ENCODE measurements around the gene STK32B.
A peak's percentile ranks its signal among the peaks of the same experiment; 100 is the strongest.

Gene STK32B

DNA sequence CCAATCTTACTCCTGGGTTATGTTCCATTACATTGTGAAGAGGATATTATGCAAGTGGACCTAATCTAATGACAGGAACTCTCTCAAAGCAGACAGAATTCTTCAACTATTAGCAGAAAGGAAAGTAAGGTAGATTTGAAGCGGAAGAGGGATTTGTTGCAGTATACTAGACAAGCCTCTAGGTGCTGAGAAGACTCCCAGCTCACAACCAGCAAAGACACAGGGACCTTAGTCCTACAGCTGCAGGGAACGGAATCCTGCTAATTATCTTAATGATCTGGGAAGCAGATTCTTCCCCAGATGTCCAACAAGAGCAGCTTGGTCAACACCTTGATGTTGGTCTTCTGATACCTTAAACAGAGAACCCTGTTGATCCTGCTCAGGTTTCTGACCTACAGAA, 73.6 kb downstream of the STK32B start:
- DNase-seq (ENCODE audit: low read depth, low spot score), result no peak

DNA sequence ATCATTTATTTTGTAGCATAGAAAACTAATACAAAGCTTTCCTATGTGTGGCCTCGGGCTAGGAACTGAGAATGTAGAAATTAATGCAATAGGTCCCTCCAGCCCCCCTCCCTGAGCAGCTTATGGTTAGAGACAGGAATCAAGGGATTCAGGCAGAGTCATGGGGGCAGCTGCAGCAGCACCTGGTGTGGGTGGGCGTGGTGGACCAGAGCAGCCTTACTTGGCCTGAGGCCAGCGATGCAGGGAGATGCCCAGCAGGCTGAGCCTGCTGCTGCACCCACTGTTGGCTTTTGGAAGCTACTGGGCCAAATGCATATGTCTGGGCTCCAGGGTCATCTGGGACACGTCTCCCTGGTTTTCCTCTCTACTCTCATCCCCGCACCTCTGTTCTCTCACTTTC, 74.0 kb downstream of the STK32B start:
- no peak for DNase-seq (ENCODE audit: low read depth, low spot score)

DNA sequence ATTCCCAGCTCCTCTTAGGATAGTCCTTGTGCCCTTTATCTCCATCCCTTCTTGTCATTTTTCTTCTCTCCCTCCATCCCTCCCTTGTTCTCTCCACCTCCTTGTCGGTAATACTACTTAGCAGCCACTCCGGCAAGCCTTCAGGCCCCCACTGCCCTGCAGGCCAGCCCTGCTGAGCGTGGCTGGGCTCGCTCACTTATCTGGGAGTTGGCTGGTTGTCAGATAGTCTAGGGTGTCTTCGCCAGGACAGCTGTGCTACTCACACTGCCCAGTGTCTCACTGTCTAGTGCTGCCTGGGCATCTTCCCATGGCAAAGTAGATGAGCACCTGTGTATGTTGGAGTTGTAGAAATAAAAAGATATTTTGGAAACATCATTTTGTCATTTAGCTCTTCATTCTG, 75.0 kb downstream of the STK32B start:
- DNase-seq (ENCODE audit: low read depth, low spot score), result no peak

DNA sequence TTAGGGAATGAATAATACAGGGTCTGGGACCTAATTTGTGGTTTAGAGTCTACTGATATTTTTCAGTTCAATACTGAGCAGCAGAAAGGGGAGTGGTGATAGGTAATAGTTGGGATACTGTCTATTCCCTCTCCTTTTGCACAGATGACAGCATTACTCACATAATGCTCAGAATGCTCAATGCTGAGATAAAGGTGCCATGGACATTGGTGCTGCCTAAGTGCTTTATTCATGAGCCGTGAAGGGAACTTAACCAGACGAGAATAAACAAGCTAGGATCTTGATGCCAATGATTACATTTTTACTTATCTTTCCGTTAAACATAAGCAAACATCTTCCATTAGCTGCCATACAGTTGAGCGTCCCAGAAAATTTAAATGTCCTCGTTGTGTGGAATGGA, 75.6 kb downstream of the STK32B start:
- no peak for DNase-seq (ENCODE audit: low read depth, low spot score)

DNA sequence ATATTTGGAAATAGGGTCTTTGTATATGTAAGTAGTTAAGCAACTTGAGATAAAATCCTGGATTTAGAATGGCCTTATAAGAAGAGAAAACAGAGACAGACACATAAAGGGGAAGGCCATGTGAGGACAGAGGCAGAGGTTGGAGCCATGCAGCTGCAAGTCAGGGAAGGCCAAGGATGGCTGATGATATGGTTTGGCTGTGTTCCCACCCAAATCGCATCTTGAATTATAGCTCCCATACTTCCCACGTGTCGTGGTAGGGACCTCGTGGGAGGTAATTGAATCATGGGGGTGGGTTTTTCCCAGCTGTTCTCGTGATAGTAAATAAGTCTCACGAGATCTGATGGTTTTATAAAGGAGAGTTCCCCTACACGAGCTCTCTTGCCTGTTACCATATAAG, 76.3 kb downstream of the STK32B start:
- no peak for DNase-seq (ENCODE audit: low read depth, low spot score)

DNA sequence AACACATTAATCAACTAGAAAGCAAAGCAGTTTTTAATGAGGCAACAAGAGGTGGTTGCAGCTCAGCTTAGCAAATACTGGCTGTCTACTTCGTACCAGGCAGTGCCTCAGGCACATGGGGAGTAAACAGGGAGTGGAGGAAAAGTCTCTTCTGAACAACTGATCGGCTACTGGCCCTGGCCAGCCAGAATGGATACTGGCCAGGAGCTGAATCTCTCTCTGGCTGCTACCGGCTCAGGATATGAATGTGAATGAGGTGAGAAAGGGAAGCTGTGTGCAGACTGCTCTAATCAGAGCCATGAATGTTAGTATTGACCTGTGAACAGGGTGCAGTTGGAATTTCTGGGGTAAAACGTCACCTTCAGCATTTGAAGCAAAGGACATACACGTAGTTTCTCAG, 77.3 kb downstream of the STK32B start:
- DNase-seq (ENCODE audit: low read depth, low spot score), result no peak

DNA sequence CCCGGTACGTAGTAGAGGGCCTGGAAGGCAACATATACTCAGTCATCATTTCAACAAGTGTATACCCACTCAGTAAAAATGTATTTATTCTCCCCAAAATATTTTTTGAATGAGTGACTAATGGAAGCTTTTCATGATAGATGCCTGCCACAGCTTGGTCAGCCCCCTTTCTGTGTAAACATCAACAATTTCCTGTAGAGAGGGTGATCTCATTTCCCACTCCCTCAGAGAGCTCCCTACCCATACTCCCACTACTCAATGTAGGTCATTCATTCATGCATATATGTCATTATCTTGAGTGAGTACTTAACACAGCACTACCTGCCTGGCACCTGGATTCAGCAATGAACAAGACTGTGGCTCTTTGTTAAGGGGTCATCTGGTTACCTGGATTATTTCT, 81.9 kb downstream of the STK32B start:
- no peak for DNase-seq (ENCODE audit: low read depth, low spot score)

DNA sequence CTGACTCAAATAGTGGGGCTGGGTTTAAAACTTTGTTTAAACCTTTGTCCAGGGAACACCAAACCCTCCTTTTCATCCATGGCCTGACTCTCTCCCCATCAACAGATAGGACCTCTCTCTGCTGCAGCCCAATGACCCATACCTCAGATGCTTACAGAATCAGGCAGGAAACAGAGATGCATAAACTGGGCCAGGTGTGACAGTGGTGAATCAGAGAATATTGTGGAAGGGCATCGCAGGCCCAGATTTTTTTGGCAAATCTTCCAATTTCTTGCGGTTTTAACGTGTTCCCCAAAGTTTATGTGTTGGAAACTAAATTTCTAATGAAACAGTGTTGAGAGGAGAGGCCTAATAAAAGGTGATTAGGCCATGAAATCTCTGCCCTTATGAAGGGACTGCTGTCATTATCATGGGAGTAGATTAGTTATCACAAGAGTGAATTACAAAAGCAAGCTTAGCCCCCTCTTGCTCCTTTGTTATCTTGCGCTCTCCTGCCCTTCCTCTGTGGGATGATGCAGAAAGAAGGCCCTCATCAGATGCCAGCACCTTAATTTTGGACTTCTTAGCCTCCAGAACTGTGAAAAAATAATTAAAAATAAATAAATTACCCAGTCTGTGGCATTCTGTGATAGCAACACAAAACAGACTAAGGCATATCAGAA, 82.8 kb downstream of the STK32B start:
- DNase-seq (ENCODE audit: low read depth, low spot score), result no peak

DNA sequence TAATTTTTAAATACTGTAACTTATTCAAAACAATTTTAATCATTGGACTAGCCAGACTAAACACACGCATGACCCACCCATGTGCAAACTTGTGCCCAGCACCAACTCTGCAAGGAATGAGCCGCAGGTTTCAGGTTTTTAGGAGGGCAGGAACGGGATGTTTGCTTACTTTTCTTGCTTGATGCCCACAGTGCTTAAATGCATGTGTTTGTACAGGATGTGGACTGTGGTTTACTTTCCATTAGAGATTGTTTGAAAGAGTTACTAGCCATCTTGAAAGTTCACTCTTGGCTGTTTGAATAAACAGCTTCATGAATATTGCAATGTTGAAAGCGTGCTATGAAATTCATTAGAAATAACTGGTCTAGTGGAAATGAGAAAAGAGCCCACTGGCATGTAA, 83.3 kb downstream of the STK32B start:
- DNase-seq (ENCODE audit: low read depth, low spot score), result no peak

DNA sequence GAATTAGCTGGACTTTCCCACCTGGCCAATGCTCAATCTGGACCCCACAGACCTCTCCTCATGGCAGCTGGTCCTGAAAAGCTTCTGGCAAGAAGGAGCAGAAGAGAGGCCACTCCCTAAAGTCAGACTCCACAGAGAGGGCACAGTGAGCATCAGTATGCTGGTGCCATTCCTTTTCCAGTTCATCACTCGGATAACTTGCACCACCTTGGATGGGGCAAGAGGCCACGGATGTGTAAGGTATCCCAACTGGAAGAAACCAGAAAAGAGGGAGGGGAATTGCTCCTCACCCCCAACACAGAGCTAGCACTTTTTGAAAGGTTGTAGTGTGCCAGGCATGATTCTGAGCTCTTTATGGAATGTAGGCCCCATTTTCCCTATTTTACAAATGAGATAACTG, 85.9 kb downstream of the STK32B start:
- no peak for DNase-seq (ENCODE audit: low read depth, low spot score)

DNA sequence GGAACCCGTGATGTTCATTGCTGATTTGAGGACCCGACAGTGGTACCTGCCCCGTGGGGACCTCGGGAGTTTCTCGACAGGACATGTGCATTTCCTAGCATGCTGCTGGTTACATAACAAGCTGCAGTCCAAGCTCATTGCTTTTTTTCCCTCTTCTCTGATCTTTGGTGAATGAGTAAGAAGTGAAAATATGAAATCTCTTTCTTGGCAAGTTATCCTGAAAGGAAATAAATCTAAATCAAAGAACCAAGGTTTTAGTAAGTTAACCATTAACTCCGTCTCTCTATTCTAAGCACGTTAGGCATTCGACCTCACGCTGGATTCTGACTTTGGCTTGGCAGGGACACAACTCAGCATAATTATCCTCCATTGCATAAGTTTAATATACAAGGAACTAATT, 86.6 kb downstream of the STK32B start:
- peak; percentile 48 for DNase-seq (ENCODE audit: low read depth, low spot score)

DNA sequence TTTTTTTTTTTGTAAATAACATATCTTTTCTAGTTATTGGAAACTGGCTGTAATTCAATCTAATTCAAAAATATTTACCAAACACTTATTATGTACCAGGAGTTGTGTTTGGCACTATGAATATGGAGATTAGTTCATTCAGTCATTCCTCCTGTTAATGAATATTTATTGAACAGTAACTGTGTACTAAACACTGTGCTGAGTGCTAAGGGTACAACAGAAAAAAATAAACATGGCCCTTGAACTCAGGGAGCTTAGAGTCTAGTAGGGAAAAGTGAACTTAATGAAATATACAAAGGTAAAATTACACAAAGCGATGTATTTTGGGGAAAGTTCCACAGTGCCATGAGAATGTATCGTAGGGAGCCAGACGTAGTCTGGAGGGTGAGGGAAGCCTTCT, 87.1 kb downstream of the STK32B start:
- no peak for DNase-seq (ENCODE audit: low read depth, low spot score)

DNA sequence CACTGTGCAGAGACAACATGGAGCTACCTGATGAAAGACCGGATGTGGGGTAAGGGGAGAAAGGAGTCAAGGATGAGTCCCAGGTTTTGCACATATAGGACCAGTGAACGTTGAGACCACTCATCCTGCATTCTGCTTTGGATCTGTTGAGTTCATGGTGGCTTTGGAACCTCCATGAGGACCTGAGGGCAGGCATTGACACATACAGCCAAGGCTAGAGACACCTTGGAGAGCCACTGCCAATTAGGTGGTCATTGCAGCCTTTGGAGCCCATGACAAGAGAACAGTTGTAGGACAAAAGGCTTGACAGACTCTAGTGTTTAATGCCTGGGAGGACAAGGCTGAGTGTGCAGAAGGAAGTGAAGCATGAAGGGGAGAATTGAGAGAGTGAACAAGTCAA, 87.9 kb downstream of the STK32B start:
- no peak for DNase-seq (ENCODE audit: low read depth, low spot score)

DNA sequence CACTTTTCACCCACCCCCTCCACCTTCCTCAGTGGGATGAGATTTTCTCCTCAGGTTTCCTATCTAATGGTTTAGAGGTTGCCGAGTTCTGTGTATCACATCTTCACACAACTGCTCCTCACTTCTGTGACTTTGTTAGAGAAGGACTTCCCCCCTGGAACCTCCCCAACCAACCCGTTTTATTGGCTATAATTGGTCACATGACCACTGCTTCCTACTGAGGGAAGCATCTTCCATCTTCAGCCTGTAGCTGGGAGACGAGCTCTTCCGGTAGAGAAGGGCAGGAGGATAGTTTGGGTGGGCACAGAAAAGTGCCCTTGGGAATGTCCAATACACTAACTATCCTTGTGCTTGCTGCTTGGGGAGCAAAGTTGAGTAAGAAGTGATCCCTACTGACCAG, 90.5 kb downstream of the STK32B start:
- no peak for DNase-seq (ENCODE audit: low read depth, low spot score)

DNA sequence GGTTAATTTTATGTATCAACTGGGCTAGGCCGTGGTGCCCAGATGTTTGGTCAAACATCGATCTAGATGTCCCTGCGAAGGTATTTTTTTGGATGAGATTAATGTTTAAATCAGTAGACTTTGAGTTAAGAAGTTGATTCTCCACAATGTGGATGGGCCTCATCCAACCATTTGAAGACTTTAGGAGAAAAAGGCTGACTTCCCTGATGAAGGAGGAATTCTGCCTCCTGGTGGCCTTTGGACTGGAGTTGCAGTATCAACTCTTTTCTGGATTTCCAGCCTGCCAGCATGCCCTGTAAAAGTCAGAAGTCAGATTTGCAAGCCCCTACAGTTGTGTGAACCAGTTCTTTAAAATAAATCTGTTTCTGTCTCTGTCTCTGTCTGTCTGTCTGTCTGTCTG, 91.4 kb downstream of the STK32B start:
- peak; percentile 47 for DNase-seq (ENCODE audit: low read depth, low spot score)

DNA sequence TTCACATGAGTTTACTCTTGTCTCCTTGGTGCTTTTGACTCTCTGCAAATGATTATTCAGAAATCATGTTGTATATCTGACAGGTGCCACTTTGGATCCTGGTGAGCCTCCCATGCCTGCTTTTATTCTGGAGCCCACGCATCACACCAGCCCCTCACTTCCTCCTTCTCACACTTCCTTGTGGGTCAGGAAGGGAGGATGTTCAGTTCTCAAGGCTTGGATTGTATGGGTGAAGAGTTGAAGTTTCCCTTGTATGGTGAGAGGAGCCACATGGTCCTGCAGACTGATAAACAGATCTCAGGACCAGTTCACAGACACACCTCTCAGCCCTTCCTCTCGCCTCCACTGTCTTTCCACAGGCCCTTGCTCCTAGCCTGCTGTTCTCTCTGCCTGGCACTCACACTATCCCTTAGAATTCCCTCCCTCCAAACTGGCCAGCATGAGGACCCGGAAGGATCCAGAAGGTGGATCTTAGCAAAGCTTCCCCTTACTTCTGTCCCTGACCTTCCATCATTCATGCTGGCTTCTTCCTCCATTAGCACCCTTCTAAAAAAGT, 92.1 kb downstream of the STK32B start:
- no peak for DNase-seq (ENCODE audit: low read depth, low spot score)

DNA sequence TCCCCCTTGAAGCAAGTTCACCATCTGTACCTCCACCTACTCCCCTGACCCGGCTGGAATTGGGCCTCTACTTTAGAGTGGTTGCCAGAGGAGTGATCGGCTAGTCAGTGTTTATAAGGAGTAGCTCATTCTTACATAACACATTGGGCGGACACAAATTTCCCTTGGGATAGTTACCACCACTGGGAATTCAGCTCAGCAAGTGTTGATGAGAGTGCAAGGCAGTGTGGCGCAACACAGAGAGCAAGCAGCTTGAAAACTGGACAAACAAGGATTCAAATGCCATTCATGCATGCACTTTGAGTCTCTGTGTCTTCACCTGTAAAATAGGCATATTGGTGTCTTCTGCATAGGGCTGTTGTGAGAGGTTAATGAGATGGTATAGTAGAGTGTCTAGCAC, 92.7 kb downstream of the STK32B start:
- DNase-seq (ENCODE audit: low read depth, low spot score), result no peak

DNA sequence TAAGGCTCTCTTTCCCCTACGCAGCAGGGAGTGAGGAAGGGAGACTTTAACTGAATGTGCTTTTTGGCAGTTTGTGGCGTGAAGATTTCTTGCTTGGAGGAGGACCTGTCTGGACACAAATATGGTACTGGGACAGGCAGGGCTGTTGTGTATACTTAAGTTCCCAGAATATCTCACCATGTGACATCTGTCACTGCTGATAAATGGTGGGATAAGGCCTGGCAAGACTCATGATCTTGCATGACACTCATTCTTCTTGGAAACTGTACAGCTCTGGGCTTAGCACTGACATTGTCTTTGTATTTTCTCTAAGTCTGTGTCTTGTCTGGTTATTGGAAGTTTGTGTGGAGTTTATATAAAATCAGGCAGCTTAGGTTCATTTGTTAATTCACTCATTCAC, 93.1 kb downstream of the STK32B start:
- no peak for DNase-seq (ENCODE audit: low read depth, low spot score)

DNA sequence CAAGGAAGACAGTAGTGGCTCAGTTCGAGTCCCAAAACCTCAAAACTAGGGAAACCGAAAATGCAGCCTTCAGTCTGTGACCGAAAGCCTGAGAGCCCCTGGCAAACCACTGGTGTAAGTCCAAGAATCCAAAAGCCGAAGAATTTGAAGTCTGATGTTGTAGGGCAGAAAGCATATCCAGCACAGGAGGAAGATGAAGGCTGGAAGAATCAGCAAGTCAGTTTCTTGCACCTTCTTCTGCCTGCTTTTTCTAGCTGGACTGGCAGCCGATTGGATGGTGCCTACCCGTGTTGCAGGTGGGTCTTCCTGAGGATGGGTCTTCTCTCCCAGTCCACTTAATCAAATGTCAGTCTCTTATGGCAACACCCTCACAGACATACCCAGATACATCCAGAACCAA, 95.0 kb downstream of the STK32B start:
- DNase-seq (ENCODE audit: low read depth, low spot score), result no peak

DNA sequence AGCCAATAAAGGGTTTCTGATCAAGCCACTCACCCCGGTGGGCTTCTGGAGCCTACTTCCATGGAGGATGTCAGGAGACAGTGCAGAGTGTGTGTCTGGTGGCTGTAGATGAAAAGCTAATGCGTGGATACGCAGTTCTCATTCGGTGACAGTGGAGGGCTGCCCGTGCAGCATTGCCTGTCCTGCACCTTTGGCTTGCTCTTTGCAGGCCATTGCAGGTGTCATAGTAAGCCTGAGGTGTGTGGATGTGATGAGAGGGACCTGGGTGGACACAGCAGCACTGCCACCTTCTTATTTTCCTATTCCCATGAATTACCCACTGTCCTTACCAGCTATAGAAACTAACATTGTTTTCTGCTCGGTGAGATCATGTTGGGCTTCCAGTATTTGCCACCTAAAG, 101.2 kb downstream of the STK32B start:
- no peak for DNase-seq (ENCODE audit: low read depth, low spot score)

DNA sequence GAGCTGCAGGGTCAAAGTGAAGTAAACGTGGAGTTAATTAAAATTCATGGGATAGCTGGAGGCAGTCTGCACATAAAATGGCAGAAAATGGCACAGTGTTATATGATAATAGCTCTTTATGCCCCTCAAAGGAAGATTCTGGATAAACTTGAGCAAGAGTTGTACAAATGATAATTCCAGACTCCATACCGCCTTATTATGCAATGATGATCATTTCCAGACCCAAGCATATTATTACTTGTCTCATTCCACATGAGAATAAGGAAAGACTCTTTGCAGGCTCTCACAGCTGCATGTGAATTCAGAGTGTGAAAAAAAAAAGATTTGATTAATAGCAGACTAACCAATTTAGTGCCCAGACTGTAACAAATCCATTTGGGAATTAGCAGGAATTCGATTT, 105.4 kb downstream of the STK32B start:
- DNase-seq (ENCODE audit: low read depth, low spot score), result no peak

DNA sequence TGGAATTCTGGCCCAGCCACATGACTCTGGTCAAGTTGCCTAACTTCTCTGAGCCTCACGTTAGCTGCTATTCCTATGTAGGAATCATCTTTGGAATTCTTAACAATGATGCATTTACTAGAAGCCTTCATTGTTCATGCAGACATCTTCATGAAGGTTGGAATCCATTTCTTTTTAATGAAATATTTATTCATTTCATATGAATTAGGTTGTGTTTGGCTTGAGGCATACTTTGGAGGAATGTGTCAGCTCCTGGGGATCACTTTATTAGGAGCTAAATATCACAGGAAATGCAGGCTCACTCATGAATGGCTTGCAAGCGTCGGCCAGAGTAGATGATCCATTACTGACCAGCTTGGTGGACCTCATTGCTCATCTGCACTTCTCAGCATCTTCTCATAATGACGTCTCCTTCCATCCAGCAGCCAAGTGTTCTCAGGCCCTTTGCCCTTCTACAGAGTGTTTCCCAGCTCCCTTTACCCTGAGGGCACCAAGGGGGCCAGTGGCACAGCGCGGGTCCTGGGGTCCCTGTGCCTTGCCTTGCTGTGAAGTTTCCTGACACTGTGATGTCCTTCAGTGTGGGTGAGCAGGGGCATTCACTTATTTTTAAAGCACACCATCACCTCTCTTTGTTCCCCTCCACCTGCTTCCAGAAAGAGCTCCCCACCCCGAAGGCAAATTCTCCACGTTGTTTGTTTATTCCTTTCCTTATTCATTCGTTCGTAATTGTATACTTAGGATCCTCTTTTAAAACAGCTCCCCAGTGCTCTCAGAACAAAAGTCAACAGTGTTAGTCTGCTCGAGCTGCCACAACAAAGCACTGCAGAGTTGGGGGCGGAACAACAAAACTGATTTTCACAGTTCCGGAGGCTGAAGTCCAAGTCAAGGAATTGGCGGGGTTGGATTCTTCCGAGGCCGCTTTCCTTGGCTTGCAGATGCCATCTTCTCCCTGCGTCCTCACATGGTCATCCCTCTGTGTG, 106.8 kb downstream of the STK32B start:
- no peak for DNase-seq (ENCODE audit: low read depth, low spot score)

DNA sequence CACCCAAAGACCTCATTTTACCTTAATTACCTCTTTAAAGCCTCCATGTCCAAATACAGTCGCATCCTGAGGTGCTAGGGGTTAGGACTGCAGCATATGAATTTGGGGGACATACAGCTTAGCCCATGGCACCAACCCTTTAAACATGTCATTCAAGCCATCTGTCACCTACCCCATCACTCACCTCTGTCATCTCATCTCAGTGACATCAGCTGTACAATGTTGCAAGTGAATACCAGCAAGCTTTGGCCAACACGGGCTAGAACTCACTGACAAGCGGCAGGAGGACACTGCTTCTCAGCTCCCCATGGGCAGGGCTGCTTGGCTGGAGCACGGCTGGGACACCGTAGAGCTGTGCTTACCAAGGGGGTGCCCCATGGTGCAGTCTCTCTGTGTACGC, 107.5 kb downstream of the STK32B start:
- DNase-seq (ENCODE audit: low read depth, low spot score), result no peak
